Endothelial cell of umbilical vein (primary cell): Measurements from ENCODE around the gene TRAF3IP1.

ENCODE experiments used
- CTCF ChIP-seq, 2 donors: IDR thresholded peaks; 1 replicate in 1 of 2; 2 replicates in 1 of 2; pipeline ENCODE4 v1.5.1; 2011; ENCODE audit warnings: low read length in 2 of 2, mild to moderate bottlenecking in 2 of 2, moderate library complexity in 2 of 2, control low read depth in 1 of 2, inconsistent platforms in 1 of 2, low read depth in 1 of 2; ENCODE audit not compliant: insufficient read depth in 1 of 2; ENCODE audit errors: extremely low read depth in 1 of 2
- EZH2 ChIP-seq: IDR thresholded peaks from 2 replicates; pipeline ENCODE4 v1.6.1; 2012; ENCODE audit warnings: borderline replicate concordance, low read depth, mild to moderate bottlenecking, moderate library complexity, low read length, inconsistent platforms; ENCODE audit not compliant: severe bottlenecking
- JUN ChIP-seq: IDR thresholded peaks from 2 replicates; pipeline ENCODE4 v1.6.1; 2011; ENCODE audit warnings: borderline replicate concordance, low read depth; ENCODE audit not compliant: insufficient read length, insufficient read depth
- MAX ChIP-seq: IDR thresholded peaks from 2 replicates; pipeline ENCODE4 v1.6.1; 2011; ENCODE audit not compliant: insufficient read depth, insufficient read length
- POLR2A ChIP-seq: IDR thresholded peaks from 2 replicates; pipeline ENCODE4 v1.6.1; 2012; ENCODE audit warnings: low read depth, mild to moderate bottlenecking, control low read depth, low read length

- no peak for TF ChIP-seq MAX
- TF ChIP-seq CTCF (IDR thresholded peaks at IDR 0.05; ENCODE audit: extremely low read depth in 1 of 2, insufficient read depth in 1 of 2, low read depth in 1 of 2, low read length in 2 of 2) = peak; percentile 77 to 78
- TF ChIP-seq POLR2A = no peak
- no peak for TF ChIP-seq EZH2
- no peak for TF ChIP-seq JUN
Measured at GRCh38 chr2:238370823-238371372, 50.6 kb downstream of the TRAF3IP1 start.
